Gastroesophageal sphincter (tissue), 4 donors: ENCODE measurements around the gene MMS22L. TPM values are rescaled to one million over a fixed set of nuclear protein-coding genes. Genes with fewer than 3 reads are reported as not detected.

Source experiments
- ATAC-seq: fragments of 150-250 bp; one replicate; pipeline ENCODE4 v1.9.1; 2016; ENCODE audit warnings: mild to moderate bottlenecking, moderate library complexity
- H3K27ac ChIP-seq, 4 donors: fragments of 200-600 bp; sonication (generic) in 3 of 4; 1 replicate in 3 of 4; 2 replicates in 1 of 4; pipeline ENCODE4 v1.5.1; 2016 to 2019
- H3K27me3 ChIP-seq: fragments of 200-600 bp; sonication (generic); one replicate; pipeline ENCODE4 v1.5.1; 2019
- H3K36me3 ChIP-seq, 2 donors: fragments of 200-600 bp; sonication (generic); one replicate each; pipeline ENCODE4 v1.5.1; 2019; ENCODE audit warnings: control low read depth in 1 of 2
- H3K4me1 ChIP-seq, 3 donors: fragments of 200-600 bp; sonication (generic); 1 replicate in 2 of 3; 2 replicates in 1 of 3; pipeline ENCODE4 v1.5.1; 2016 to 2019; ENCODE audit warnings: control low read depth in 2 of 3
- H3K4me3 ChIP-seq, 2 donors: fragments of 200-600 bp; sonication (generic); one replicate each; pipeline ENCODE4 v1.5.1; 2019; ENCODE audit warnings: mild to moderate bottlenecking in 1 of 2, moderate library complexity in 1 of 2
- H3K9me3 ChIP-seq, 3 donors: fragments of 200-600 bp; sonication (generic); one replicate each; pipeline ENCODE4 v1.5.1; 2017 to 2019; ENCODE audit warnings: control low read depth in 2 of 3
- CTCF ChIP-seq, 4 experiments: fragments of 200-600 bp in 2 of 4; fragments of 450-650 bp in 2 of 4; sonication (generic) in 1 of 4; IDR thresholded peaks; one replicate each; pipeline ENCODE4 v1.5.1; 2017 to 2019; ENCODE audit warnings: antibody characterized with exemption in 4 of 4, mild to moderate bottlenecking in 2 of 4, moderate library complexity in 2 of 4
- EP300 ChIP-seq: sonication (generic); formaldehyde crosslinking; IDR thresholded peaks from one replicate; pipeline ENCODE4 v1.6.1; 2017; ENCODE audit warnings: antibody characterized with exemption, mild to moderate bottlenecking
- POLR2A ChIP-seq, 2 donors: fragments of 450-650 bp; IDR thresholded peaks; one replicate each; pipeline ENCODE4 v1.6.1; 2017; ENCODE audit warnings: antibody characterized with exemption in 2 of 2, mild to moderate bottlenecking in 2 of 2, moderate library complexity in 1 of 2
- POLR2AphosphoS5 ChIP-seq: sonication (generic); formaldehyde crosslinking; IDR thresholded peaks from one replicate; pipeline ENCODE4 v1.6.1; 2017; ENCODE audit warnings: antibody characterized with exemption
- WGBS, 2 donors: methylation state at CpG; one replicate each; pipeline ENCODE4 v1.1.5; 2018; ENCODE audit warnings: low coverage in 1 of 2; 5-methylcytosine and 5-hydroxymethylcytosine counted together
- total RNA-seq, 4 donors: library from RNA; depleted of rRNA; stranded (reverse); fragments of >200 nt; gene quantifications; one replicate each; pipeline ENCODE4 v1.1.0, GENCODE V29; 2016

Gene MMS22L
- total RNA-seq, 4 donors from 2014 or later: 3.7 to 21.8 (median 4.3) TPM

- WGBS, 2 donors: 83% methylated on average over 1 of the region's 1 CpG; no CpG with 5 or more reads in 1 of the 2 donors
- ATAC-seq: no peak
- Histone ChIP-seq H3K36me3 (peaks cover 0 to 18% of the 10 kb centered on the region in 2 donors), H3K27me3 (no peaks in the 10 kb centered on the region), H3K4me1 (no peaks in the 10 kb centered on the region), H3K9me3 (no peaks in the 10 kb centered on the region), H3K4me3 (no peak overlapping the region), H3K27ac (no peak overlapping the region)
- no peak for TF ChIP-seq POLR2A (IDR thresholded peaks at IDR 0.05)
- TF ChIP-seq CTCF (IDR thresholded peaks at IDR 0.05): no peak
- no peak for TF ChIP-seq POLR2AphosphoS5
- TF ChIP-seq EP300: no peak
These were observed 36.2 kb downstream of the MMS22L start for GRCh38 chr6:97246842-97247241.

- Histone ChIP-seq H3K27ac (no peak overlapping the region), H3K9me3 (no peaks in the 10 kb centered on the region), H3K27me3 (no peaks in the 10 kb centered on the region), H3K36me3 (peaks cover 0 to 17% of the 10 kb centered on the region in 2 donors), H3K4me3 (no peak overlapping the region), H3K4me1 (no peaks in the 10 kb centered on the region)
- 95 to 100% methylated on average over 1 to 2 of the region's 2 CpGs for WGBS, 2 donors
- ATAC-seq: no peak
- TF ChIP-seq EP300 (no peak), POLR2A (IDR thresholded peaks at IDR 0.05) (no peak), CTCF (IDR thresholded peaks at IDR 0.05) (no peak), POLR2AphosphoS5 (no peak)
These were observed 42.8 kb downstream of the MMS22L start for GRCh38 chr6:97240222-97240621.

- no peak overlapping the region for H3K27ac ChIP-seq
- no peak for ATAC-seq
- TF ChIP-seq CTCF (IDR thresholded peaks at IDR 0.05) (no peak), EP300 (no peak)
- H3K9me3 ChIP-seq: no peaks in the 10 kb centered on the region
- H3K36me3 ChIP-seq: peaks cover 0 to 14% of the 10 kb centered on the region in 2 donors
- 92 to 96% methylated on average over 1 of the region's 1 CpG for WGBS, 2 donors
- H3K27me3 ChIP-seq: no peaks in the 10 kb centered on the region
- no peaks in the 10 kb centered on the region for H3K4me1 ChIP-seq
- H3K4me3 ChIP-seq: no peak overlapping the region
These were observed 51.1 kb downstream of the MMS22L start for GRCh38 chr6:97231911-97232310.

GRCh38 chr6:97222903-97223302, 60.1 kb downstream of the MMS22L start:
- no peaks in the 10 kb centered on the region for H3K27me3 ChIP-seq
- TF ChIP-seq POLR2AphosphoS5 (no peak), EP300 (no peak), POLR2A (IDR thresholded peaks at IDR 0.05) (no peak), CTCF (IDR thresholded peaks at IDR 0.05) (no peak)
- H3K9me3 ChIP-seq: no peaks in the 10 kb centered on the region
- H3K4me3 ChIP-seq: no peak overlapping the region
- no peaks in the 10 kb centered on the region for H3K4me1 ChIP-seq
- ATAC-seq: no peak
- H3K27ac ChIP-seq: no peak overlapping the region
- WGBS, 2 donors: 91 to 94% methylated on average over 2 of the region's 2 CpGs
- no peaks in the 10 kb centered on the region for H3K36me3 ChIP-seq

GRCh38 chr6:97218912-97219311, 64.1 kb downstream of the MMS22L start:
- no peak for ATAC-seq
- Histone ChIP-seq H3K4me3 (no peak overlapping the region), H3K27ac (no peak overlapping the region), H3K27me3 (no peaks in the 10 kb centered on the region), H3K4me1 (no peaks in the 10 kb centered on the region), H3K9me3 (no peaks in the 10 kb centered on the region), H3K36me3 (no peaks in the 10 kb centered on the region)
- TF ChIP-seq CTCF (IDR thresholded peaks at IDR 0.05) (no peak), POLR2A (IDR thresholded peaks at IDR 0.05) (no peak), EP300 (no peak), POLR2AphosphoS5 (no peak)
- 76 to 77% methylated on average over 3 to 4 of the region's 4 CpGs for WGBS, 2 donors
